Measurements from ENCODE around the gene UMOD. TPM values are rescaled to one million over a fixed set of nuclear protein-coding genes. Genes with fewer than 3 reads are reported as not detected.
"Not testable (repeated sequence)": the region's sequence is repeated elsewhere in the genome, so short reads cannot be mapped to it uniquely, and the experiment has no call there.

The UMOD gene
- total RNA-seq, 4 donors from 2014 or later, result not detected

DNA sequence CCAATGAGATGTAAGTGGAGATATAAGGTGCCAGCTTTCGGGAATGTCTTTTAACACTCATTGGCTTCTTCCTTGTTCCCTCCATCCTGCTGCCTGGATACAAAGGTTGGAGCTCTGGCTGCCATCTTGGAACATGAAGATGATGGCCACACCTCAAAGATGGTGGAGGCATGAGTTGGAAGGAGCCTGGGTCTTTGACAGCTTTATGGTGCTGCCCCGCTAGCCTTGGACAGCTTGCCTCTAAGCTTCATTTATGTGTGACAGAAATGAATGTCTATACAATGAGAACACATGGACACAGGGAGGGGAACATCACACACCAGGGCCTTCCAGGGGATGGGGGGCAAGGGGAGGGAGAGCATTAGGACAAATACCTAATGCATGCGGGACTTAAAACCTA is 38.8 kb downstream of the UMOD start:
- intact Hi-C loops (cut with DNase I), result no loop called here
- no peaks in the 10 kb centered on the region for H3K4me1 ChIP-seq
- TF ChIP-seq CTCF (IDR thresholded peaks at IDR 0.05) (no peak), POLR2A (IDR thresholded peaks at IDR 0.05) (no peak)
- no peaks in the 10 kb centered on the region for H3K27me3 ChIP-seq
- no peak overlapping the region for H3K27ac ChIP-seq
- DNase-seq, result no peak
- no peak overlapping the region for H3K4me3 ChIP-seq (replicated peaks in 1 of 3)
- H3K36me3 ChIP-seq, result no peaks in the 10 kb centered on the region
- 88 to 100% methylated on average over 3 of the region's 3 CpGs for WGBS, 2 donors
- no peaks in the 10 kb centered on the region for H3K9me3 ChIP-seq

DNA sequence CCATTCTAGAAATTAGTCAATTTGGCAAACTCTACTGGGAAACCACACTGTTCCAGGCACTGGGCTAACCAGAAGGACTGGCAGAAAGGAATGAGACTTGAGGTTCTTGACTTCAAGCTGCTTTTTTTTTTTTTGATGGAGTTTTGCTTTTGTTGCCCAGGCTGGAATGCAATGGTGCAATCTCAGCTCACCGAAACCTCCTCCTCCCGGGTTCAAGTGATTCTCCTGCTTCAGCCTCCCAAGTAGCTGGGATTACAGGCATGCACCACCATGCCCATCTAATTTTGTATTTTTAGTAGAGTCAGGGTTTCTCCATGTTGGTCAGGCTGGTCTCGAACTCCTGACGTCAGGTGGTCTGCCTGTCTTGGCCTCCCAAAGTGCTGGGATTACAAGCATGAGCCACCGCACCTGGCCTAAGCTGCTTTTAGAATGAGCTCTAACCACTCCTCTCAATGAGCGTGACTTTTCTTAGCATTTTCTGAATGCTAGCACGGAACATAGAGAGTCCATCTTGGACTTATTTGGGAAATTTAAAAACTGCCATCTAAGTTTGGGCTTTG is 39.9 kb downstream of the UMOD start:
- H3K4me1 ChIP-seq; H3K9me3 ChIP-seq; H3K36me3 ChIP-seq; H3K27me3 ChIP-seq; DNase-seq; H3K4me3 ChIP-seq (replicated peaks in 1 of 3); H3K27ac ChIP-seq; intact Hi-C loops (cut with DNase I): not testable (repeated sequence)
- WGBS, 2 donors, result 91 to 94% methylated on average over 7 of the region's 7 CpGs

- intact Hi-C loops (cut with DNase I), result no loop called here
- Histone ChIP-seq H3K27me3 (no peaks in the 10 kb centered on the region), H3K4me1 (no peaks in the 10 kb centered on the region), H3K36me3 (no peaks in the 10 kb centered on the region), H3K27ac (no peak overlapping the region), H3K9me3 (no peaks in the 10 kb centered on the region), H3K4me3 (replicated peaks in 1 of 3) (no peak overlapping the region)
- DNase-seq, result no peak
- 65 to 70% methylated on average over 2 of the region's 2 CpGs for WGBS, 2 donors
- TF ChIP-seq POLR2A (IDR thresholded peaks at IDR 0.05) (no peak), CTCF (IDR thresholded peaks at IDR 0.05) (no peak)
Measured at GRCh38 chr16:20311548-20311947, 41.0 kb downstream of the UMOD start.

DNA sequence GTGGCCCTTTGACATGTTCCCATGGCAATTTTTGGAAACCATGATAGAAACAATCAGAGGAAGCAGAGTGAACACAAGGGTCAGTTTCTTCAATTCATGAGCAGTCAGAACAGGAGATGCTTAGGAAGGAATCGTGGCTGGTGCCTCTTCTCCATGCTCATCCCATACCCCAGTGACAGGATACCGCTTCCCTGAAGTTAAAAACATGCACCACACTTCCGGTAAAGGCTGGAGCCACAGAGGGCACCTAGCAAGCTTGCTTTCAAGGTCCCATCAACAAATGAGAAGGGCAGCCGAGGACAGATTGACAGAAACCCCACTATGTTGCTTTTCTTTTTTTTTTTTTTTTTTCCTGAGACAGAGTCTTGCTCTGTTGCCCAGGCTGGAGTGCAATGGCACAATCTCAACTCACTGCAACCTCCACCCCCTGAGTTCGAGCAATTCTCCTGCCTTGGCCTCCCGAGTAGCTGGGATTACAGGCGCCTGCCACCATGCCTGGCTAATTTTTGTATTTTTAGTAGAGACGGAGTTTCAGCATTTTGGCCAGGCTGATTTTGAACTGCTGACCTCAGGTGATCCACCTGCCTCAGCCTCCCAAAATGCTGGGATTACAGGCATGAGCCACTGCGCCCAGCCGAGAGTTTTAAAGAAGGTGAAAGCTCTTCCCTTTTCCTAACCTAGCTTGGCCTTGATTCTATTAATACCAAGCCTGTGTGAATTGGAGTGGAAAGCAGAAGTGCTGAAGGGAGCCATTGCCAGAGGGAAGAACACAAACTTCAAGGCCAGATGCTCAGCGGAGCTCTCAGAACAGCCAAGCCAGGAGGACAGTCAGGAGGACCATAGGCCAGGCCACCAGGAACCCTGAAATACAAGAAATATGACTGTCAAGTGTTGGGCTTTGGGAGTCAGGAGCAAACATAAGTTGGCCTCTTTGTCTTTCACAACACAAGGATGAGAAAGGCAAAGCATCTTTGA is 41.8 kb downstream of the UMOD start:
- intact Hi-C loops (cut with DNase I), result no loop called here
- TF ChIP-seq CTCF (IDR thresholded peaks at IDR 0.05), result no peak
- TF ChIP-seq POLR2A (IDR thresholded peaks at IDR 0.05), result no peak
- no peak overlapping the region for H3K27ac ChIP-seq
- H3K4me3 ChIP-seq (replicated peaks in 1 of 3), result no peak overlapping the region
- no peak for DNase-seq
- WGBS, 2 donors, result 75 to 84% methylated on average over 11 of the region's 11 CpGs
- H3K27me3 ChIP-seq, result no peaks in the 10 kb centered on the region
- H3K9me3 ChIP-seq, result no peaks in the 10 kb centered on the region
- no peaks in the 10 kb centered on the region for H3K36me3 ChIP-seq
- H3K4me1 ChIP-seq, result no peaks in the 10 kb centered on the region

- intact Hi-C loops (cut with DNase I), result no loop called here
- no peak for TF ChIP-seq POLR2A (IDR thresholded peaks at IDR 0.05)
- TF ChIP-seq CTCF (IDR thresholded peaks at IDR 0.05), result no peak
- WGBS, 2 donors, result 89% methylated on average over 6 of the region's 6 CpGs
Measured at GRCh38 chr16:20309786-20310185, 42.7 kb downstream of the UMOD start.

More at GRCh38 chr16:20309786-20310185, 42.7 kb downstream of the UMOD start:
- Histone ChIP-seq H3K4me1 (no peaks in the 10 kb centered on the region), H3K27ac (no peak overlapping the region), H3K36me3 (no peaks in the 10 kb centered on the region), H3K4me3 (replicated peaks in 1 of 3) (no peak overlapping the region), H3K9me3 (no peaks in the 10 kb centered on the region), H3K27me3 (no peaks in the 10 kb centered on the region)
- DNase-seq, result no peak

All from thyroid gland (tissue), 4 donors.